ENCODE results near the gene PDE6H.

The PDE6H gene

GRCh38 chr12:15005064-15005463, 32.2 kb downstream of the PDE6H start:
- no peak for DNase-seq

- DNase-seq, result no peak
Observed at GRCh38 chr12:15007551-15007950, 34.7 kb downstream of the PDE6H start.

- no peak for DNase-seq
Observed at GRCh38 chr12:15011162-15011561, 38.3 kb downstream of the PDE6H start.

- DNase-seq, result no peak
Observed at GRCh38 chr12:15013634-15014179, 40.9 kb downstream of the PDE6H start.

- no peak for DNase-seq
Observed at GRCh38 chr12:15014708-15015107, 41.9 kb downstream of the PDE6H start.

- no peak for DNase-seq
Observed at GRCh38 chr12:15015121-15015520, 42.3 kb downstream of the PDE6H start.

GRCh38 chr12:15020156-15020555, 47.3 kb downstream of the PDE6H start:
- DNase-seq, result no peak

Measured in hippocampal formation (tissue), 2 donors.